ENCODE measurements around the gene CCL4L2.
"Not testable (repeated sequence)": the region's sequence is repeated elsewhere in the genome, so short reads cannot be mapped to it uniquely, and the experiment has no call there.

The CCL4L2 gene

DNA sequence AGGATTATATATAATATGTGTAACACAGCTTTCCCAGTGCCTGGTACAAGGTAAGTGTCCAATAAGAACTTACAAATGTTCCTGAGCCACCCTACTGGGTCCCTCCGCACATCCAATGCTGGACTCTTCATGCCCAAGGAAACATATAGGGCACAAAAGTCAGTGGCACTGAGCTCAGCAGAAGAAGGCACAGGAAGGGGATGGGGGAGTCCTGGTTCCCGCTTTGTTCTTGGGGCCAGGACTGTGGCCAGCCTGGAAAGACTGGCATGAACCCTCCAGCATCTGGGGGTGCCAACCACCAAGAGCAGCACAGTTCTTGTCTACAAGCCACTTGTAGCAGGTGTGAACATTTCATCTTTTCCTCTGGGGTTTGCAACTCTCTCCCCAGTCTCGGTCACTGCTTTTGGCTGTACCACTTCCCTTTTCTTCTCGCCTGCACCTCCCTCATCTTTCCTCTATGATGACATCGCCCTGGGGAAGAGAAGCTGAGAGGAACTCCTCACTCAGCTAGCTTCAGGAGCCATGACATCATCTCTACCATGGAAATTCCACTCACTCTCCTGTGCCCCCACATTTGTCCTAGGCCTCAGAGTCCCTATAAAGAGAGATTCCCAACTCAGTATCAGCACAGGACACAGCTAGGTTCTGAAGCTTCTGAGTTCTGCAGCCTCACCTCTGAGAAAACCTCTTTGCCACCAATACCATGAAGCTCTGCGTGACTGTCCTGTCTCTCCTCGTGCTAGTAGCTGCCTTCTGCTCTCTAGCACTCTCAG lies at the start of gene CCL4L2:
Gene CCL4L2 (plus strand): TSS at position 625 of the 773 bp plus-strand sequence.
- DNase-seq: not testable (repeated sequence)

DNA sequence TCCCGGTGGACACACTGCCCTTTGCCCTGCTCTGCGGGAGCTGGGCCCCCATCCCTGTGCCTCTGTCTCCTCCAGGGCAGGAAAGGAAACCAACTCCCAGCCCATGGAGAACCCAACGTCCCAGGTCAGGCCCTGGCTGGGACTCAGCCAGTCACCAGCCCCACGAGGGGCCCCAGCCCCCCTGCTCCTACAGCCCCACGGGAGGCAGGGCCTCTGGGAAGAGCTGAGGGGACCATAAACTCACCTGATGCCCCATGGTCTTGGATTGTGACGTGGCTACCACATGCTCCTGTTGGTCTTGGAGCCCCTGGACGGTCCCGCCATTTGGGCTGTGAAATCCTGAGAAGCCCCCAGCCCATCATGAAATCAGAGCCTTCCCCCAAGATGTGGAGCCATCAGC lies 42.0 kb upstream of the CCL4L2 start:
- not testable (repeated sequence) for DNase-seq

DNA sequence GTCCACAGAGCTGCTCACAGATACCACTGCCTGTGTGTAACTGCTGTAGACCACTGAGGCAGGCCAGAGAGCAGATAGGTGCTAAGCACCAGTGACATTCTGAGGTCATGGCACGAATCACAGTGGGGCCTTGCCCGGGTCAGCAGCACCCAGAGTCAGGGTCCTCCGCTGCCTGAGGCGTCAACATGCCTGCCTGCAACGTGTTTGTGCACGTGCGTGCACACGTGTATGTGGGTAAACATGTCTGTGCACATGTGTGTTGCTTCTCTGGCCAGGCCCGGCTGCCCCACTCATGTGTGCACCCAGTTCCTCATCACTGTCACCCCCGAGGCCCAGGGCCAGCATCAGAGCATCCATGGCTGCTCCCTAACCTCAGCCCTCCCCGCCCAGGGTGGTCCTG lies 34.3 kb upstream of the CCL4L2 start, which contains the start of gene TBC1D3B:
Gene TBC1D3B (minus strand): TSS at position 101 of the 400 bp plus-strand sequence. CDS start 1,586 bp downstream, outside the sequence.
- not testable (repeated sequence) for DNase-seq

DNA sequence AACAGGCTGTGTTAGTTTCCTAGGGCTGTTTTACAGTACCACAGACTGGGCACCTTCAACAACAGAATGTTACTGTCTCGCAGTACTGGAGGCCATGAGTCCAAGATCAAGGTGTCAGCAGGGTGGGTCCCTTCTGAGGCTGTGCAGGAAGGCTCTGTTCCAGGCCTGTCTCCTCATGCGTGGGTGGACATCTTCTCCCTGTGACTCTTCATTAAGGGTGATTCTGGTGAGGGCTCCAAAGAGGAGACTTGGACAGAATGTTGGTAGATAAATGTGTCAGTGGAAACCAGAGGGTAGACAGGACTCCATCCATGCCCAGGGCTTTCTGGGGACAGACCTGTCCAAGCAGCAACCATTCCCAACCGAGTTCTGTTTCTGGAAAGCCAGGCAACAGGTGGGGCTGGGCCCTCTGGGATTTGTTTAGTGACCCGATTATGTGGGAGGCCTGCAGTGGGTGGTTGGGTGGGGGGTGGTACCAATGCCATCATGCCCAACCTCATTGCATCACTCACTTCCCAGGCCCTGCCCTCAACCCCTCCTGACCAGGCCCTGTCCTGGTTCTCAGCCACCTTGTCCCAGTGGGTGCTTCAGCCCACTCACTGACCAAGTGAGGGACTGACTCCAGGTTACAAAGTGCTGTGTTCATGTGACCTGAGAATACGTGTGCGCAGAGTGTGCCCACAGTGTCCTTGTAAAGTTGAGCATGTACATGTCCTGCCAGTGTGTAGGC lies 29.3 kb upstream of the CCL4L2 start:
- DNase-seq: not testable (repeated sequence)

DNA sequence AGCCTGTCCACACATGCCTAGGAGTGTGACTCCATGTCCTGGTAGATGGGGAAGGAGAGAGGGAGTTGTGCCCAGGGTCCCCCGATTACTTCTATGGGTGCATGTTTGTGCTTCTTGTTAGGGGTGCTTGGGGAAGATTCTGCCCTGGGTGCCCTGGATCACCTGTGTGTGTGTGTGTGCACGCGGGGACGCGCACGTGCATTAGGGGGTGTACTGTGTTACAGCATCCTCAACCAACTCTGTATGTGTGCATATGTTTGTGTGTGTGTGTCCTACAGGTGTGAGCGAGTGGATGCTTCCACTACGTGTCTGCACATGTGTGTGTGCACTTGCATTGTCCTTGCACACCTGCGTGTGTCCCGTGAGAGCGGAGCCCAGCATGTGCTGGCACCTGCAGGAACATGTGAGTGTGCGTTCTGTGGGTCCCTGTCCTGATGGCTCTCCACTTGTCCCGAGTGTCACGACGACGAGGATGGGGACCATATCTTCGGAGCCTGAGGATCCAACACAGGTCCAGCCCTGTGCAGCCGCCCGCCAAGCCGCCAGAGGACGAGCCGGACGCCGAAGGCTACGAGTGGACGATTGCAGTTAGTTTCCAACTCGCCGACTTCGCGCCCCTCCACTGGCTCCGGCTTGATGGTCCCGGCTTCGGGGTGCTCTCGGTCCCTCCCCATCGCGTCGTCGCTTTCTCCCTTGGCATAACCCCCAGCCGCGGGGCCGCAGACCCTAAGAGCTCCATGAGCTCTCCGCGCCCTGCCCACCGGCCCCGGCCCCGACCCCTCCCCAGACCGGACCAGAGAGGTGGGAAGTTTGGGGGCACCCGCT lies 28.5 kb upstream of the CCL4L2 start:
- DNase-seq: no peak

DNA sequence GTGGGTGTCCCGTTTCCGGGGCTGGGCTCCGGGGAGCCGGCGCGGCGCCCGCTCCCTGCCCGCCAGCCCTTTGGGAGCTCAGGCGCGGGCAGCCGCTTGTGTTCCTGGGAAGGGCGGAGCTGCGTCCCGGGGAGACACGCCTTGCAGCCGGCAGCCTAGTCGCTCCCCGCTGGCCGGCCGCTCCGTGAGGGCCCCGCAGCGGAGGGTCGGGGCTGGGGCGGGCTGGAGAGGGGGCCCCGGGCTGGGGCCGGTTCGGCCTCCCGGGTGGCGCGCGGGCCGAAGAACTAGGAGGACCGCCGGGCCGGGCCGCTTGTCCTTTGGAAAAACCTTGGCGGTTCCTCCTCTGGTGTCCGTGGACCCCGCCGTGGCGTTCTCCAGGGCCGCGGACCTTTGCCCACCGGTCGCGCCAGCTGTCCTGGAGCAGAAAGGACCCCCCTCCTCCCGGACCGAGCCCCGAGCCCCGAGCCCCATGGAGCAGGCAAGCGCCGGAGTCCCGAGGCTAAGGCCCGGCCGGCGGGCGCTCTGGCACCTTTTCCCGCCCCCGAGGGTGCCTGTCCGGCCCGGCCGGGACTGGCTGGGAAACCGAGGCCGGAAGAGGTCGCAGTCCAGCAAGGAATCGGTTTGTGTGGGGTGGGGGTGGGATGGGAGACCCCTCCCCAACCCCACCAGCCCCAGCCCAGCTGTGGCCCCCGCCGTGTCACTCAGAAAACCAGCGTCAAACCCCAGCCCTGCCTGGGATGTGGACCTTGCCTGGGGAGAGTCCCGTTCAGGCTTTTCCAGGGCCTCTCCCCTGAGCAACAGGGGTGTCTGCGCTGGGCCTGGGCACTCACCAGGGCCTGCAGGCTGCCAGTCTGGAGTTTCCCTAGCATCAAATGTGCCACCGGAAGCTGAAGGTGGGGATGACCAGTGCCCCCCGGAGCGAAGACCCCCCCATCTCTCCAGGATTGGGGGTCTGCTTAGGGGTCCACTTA lies 27.6 kb upstream of the CCL4L2 start:
- peak in 1 of 2 experiments; percentile 22 for DNase-seq

DNA sequence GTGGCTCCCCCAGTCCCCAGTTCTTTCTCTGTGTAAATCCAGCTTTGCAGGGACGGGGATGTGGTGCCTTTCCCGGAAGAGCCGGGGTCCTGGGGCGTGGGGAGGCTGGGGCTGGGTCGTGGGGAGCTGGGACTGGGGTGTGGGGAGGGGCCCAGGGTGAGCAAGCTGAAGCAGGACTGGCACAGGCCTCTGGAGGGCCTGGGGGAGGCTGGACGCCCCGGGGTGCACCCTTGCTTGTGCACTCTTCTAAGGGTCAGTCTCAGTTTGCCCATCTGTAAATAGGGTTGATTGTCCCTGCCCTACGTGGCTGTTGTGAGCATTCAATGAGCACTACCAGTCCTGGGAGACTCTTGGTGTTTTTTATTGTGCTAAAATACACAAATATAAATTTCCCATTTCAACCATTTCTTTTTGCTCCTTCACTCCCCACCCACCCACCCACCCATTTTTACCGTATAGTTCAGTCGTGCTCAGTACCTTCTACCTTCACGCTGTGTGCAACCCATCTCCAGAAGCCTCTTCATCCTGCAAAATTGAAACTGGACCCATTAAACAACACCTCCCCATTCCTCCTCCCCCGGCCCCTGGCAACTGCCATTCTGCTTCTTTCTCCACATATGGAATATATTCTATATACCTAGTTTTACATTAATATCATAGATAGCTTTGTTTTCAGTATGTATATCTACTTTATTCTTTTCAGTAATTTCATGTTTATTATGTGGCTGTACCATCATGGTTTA lies 26.7 kb upstream of the CCL4L2 start:
- DNase-seq: no peak

DNA sequence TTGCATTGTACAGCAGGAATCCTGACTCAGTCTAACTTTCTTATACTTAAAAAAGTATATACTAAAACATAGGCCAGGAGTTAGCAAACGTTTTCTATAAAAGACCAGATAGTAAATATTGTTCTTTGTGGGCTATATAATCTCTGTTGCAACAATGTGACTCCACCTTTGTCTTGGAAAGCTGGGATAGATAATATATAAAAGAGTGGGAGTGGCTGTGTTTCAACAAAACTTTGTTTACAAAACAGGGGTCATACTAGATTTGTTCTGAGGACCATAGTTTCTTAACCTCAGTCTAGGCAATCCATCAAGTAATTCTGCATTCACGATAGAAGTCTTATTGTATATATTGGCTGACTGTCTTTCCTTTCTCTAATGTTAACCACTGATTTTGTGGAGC lies 25.4 kb upstream of the CCL4L2 start:
- DNase-seq: no peak

DNA sequence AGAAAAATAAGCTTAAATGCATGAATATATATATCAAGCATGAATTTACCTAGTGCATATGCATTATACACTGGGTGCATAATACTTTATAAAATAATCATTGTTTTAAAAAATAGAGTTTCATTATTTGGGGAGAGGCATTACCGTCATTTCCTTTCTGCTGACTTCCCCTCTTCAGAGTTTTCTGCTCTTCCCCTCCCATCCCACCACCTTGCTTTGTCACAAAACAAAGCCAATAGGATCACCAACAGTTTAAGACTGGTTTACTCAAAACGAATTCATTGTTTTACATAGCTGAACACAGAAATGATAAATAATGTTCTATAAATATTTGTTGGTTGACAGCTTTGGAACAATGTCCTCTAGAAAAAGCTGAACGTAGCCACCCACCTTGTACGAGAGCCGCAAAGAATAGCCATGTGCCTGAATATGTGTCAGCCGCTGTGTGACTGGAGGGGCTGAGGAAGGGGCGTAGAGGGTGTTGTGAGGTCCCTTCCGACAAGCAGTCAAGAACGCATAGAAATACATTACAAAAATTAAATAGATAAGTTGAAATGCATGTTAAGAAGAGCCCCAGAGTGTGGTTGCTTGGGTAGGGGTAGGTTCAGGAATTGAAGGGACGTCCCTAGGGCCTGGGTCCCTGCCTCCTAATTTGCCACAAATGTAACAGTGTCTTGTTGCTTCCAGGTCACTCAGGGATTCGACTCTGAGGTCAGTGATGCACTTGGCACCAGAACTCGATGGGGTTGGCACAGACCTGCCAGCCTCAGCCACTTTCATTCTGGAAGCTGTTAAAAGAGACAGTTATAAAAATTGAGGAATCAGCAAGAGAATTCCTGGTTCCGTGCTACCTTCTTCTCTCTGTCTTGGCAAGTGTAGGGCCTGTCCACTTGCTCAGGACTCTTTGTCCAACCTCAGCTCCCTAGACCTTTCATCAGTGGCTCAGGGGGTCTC lies 23.8 kb upstream of the CCL4L2 start:
- not testable (repeated sequence) for DNase-seq

DNA sequence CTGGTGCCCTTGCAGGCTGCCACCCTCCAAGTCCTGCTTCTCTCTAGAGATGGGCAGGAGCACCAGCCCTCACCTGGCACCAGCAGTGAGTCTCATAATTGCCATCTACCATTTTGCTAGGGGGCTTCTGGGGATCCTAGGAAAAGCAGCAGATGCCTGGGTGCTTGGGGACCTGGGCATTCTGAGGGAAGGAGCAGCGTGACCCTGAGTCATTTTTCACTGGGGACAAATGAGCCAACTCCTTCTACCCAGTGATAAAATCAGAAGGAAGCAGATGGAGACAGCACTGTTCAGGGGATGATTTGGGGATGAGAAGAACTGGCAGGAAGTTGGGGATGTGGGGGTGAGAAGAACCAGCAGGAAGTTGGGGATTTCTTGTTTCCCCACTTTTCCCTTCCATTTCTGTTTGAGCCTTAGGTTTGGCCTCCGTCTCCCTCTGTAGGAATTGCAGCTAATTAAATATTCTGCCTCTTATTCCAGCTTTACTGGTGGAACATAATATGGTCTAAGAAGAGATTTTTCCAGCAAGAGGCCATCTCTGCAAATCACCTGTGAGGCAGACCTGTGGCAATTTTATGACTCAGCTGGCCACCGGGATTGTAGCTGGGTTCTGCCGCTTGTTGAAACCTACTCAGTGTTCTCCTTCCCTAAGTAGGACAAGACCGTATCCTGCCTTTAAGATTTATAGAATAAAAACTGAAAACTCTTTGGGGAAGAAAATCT lies 22.8 kb upstream of the CCL4L2 start:
- DNase-seq: not testable (repeated sequence)

DNA sequence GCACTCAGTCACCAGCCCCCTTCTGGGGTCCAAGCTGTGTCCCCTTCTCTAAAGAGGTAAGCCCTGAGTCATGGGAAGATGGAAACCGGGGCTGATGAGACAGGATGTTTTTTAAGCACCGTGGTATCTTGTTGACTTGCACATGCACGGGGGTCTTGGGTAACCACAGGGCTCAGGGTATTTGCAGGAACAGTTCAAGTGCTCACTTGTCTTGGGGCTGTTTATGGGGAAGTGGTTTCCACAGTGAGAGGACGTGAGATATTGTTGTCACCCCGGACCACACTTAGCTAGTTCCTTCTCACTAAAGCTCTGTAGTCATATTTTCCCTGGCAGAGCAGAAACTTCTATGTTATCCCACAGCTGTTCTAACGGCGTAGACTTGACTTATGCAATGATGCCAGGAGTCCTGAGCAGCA lies 22.0 kb upstream of the CCL4L2 start:
- DNase-seq: no peak

DNA sequence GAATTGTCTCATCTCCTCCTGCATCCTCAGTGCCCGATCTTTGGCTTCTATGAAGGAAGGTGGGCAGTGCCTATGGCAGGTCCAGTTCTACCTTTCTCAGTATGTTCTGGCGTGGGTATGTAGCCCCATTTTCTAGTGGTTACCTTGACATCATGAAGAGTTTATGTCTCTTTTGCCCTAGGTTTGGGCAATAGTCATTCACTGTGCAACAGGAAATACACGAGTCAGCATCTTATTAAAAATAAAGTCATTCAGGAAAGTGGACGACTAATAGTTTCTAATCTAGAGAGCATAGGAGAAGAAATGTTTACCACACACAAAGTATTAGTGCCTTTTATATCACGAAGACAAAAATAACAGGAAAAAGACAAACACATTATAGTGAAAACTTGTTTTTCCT lies 20.9 kb upstream of the CCL4L2 start:
- DNase-seq: not testable (repeated sequence)

DNA sequence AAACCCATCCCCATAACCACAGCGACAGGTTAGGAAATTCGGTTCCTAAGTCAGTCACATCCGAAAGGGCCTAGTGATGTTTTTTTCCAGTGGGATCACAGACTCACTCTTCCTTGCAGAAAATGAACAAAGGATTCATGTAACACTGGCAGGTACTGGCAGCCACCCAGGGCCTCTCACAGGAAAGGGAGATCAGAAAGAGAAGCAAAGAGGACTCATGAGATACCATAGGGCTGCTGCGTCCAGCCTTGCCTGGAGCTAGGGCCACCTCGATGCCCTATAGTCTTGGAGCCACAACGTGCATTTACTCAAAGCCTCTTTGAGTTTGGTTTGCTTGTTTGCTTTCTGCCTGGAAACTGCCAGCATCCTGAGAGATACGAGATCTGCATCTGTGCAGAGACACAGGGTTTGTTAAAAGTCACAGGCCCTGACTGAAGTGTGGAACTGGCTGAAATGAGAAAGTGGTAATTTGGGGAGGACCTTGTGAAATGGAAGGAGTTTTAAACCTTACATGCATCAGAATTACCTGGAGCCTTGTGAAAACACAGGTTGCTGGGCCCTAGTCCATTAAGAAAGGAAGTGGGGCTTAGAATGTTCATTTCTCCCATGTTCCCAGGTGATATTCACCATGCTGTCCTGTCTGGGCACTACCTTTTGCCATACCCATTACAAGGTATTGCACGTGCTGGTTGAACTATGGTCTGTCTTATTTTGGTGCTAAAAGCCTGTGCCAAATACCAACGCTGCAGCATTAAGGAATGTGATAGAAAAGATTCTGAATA lies 20.1 kb upstream of the CCL4L2 start:
- DNase-seq: not testable (repeated sequence)

DNA sequence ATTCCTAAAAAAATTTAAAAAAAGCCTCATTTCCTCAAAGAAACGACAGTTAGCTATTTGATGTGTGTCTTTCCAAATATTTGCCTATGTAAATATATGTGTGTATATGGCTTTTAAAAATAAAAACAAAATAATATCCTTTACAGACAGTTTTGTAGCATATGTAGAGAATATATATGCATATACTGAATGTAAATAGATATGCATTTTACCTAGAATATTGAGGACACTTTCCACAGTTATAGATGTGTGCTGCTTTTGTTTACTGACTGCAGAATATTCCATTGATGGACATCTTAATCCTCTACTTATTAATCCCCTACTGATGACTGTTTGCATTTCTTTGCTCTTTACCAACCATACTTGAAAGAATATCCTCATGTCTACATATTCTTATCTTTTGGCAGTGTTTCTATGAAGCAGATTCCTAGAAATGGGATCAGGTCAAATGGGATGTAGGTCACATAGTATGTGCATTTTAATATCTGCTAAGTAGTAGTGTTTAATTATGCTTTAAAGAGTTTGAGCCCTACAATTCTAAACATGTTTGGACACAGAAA lies 17.6 kb upstream of the CCL4L2 start:
- DNase-seq: no peak

DNA sequence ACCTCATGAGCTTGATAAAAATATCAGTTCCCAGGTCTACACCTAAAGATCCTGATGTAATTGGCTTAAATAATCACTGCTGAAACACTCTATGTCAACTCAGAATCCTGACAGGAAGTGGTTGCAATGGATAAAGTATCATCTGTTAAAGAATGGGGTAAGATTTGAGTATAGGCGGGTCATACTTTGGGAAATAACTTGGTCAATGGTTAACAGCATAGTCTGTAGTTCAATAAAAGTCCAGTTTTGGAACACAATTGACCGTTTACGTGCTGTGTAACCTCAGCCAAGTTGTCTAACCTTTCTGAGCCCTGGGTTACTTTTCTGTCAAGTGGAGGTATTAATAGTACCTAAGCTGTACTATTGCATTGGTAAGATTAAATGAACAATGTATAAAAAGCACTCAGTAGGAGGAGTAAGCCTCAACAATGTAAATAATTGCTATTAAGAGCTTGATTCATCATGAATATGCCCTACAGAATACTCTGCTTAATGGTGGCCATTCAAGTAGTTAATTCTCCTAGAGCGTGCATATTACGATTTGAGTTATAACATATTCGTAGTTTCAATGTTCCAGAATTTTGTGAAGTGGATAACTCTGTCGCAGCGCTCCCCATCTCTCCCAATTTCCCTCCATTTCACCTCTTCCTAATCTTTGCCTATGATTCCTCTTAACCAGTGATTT lies 16.6 kb upstream of the CCL4L2 start:
- not testable (repeated sequence) for DNase-seq

DNA sequence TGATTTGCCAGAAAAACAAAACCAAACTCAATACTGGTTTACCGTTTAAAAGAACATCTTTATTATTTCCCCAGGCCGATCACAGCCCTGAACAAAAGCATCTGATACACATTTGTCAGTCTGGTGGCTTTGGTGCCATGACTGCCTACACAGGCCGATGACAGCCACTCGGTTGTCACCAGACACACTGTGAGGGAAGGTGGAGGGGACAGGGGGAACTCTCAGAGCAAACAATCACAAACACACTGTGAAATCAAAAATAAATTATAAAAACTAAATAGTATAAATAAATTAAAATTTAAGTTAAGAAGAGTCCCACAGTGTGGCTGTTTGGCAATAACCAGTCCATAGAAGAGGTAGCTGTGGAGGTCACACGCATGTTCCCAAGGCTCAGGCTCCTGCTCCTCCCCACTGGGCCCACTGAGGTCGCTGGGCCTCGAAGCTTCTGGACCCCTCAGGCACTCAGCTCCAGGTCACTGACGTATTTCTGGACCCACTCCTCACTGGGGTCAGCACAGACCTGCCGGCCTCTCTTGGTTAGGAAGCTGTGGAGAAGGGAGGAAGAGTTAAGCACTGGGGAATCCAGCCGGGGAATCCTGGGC lies 15.9 kb upstream of the CCL4L2 start:
- not testable (repeated sequence) for DNase-seq

All from SW 1271 (cell line).